HG02870 (cell line): Measurements from ENCODE around the gene ATM.
"Not testable (repeated sequence)": the region's sequence is repeated elsewhere in the genome, so short reads cannot be mapped to it uniquely, and the experiment has no call there.

Source experiments
- ATAC-seq: cut with Tn5 transposase; IDR thresholded peaks from one replicate; pipeline ENCODE4 v1.9.1; 2021; ENCODE audit warnings: mild to moderate bottlenecking, moderate library complexity; ENCODE audit not compliant: unreplicated experiment

Gene ATM

DNA sequence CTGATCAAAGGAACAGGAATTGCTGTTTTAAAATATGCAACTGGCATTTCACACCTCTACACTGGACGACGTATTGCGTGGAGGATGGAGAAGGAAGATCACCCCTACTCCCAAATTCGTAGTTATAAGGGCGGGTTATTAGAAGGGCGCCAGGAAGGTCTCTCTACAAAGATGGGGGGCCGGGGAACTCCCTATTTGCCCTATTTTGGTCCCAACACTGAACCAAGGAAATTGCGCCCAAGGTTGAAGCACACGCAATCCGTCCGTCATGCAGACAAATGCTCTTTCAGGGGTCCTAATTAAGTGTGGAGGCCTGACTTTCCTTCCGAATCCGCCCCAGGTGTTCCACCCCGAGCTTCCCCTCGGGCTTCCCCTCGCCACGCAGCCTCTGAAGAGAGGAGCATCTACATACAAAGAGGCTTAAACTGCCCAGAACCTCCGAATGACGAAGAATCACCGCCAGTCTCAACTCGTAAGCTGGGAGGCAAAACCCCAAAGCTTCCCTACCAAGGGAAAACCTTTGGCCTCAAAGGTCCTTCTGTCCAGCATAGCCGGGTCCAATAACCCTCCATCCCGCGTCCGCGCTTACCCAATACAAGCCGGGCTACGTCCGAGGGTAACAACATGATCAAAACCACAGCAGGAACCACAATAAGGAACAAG, 825 bp upstream of the ATM start:
- no peak for ATAC-seq

DNA sequence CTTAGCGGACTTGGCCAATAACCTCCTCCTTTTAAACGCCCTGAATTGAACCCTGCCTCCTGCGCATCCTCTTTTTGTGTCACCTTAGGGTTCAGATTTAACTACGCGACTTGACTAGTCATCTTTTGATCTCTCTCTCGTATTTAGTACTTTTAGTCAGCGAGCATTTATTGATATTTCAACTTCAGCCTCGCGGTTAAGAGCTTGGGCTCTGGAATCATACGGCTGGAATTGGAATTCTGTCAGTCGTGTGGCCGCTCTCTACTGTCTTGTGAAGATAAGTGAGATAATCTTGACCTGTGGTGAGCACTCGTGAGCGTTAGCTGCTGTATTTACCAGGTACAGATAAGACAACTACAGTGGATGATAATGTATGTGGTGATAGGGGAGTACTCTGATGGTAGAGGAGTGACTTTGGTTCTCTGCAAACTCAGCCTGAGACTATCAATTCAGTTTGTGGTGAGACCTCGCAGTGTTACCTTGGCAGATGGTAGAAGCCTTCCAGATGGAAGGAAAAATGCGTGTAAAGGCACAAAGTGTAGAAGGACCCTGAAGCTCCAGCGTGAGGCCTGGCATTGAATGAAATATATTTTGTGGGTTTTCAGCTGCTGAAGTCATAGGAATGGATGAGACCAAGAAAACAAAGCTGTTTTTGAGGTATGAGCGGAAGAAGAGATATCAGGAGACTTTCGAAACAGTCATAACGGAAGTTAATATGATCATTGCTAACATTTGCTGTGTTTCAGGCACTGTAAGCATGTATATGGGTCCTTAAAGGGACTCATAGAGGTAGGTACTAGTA, 682 bp downstream of the ATM start:
- ATAC-seq: peak; percentile 32

DNA sequence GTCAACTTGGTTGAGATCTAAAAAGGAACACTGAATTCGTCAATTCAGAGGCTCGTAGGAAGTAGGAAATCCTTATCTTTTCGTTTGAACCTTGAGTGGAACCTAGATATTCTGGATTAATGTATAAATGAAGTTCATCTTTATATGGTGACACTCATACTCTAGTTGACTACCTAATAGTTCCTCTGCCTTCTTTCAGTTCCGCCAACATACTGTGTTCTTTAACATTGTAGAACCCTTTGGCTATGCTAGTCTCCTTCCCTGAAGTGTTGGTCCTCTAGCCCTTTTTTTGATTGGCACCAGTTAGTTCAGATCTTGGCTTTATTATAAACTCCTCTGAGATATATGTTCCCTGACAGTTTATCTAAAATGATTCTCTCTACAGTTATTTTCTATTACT, 1.5 kb downstream of the ATM start:
- no peak for ATAC-seq

DNA sequence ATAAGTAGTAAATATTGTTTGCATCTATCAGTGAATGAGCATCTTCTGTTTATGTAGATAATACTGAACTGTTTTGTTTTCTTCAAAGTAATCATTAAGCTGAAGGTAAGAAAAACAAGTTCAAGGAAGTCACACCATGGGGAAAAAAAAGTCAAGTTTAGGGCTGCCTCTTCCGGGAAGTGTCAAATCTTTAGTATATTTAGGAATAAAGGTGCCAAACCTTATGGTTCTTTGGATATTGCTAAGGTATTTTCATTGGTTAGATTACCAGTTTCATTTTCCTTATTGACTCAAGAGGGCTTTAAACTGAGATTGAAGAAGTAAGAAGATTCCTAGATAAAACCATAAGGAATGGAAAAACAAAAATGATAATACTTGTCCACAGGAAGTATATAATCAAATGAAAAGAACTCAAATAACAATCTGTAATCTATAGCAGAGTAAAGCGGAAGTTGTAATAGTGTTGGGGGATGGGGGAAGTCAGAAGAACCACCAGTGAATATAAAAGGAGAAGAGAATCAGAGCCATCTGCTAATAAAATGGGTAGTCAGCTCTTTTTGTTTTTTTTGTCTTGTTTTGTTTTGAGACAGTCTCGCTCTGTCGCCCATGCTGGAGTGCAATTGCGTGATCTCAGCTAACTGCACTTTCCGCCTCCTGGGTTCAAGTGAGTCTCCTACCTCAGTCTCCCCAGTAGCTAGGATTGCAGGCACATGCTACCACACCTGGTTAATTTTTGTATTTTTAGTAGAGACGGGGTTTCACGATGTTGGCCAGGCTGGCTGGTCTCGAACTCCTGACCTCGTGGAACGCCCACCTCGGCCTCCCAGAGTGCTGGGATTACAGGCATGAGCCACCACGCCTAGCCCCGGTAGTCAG, 2.3 kb downstream of the ATM start:
- no peak for ATAC-seq

DNA sequence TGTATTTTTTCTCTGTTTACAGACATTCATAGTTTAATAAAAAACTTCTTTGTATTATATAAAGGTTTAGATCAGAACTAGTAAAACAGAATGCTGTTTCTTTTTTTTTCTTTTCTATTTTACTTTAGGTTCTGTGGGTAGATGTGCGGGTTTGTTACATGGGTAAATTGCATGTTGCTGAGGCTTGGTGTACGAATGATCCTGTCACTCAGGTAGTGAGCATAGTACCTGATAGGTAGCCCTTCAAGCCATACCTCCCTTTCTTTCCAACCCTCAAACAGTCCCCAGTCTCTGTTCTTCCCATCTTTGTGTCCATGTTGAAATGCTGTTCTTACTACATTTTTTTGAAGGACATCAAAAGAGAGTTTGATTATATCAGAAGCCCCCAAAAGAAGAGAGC, 3.2 kb downstream of the ATM start:
- no peak for ATAC-seq

DNA sequence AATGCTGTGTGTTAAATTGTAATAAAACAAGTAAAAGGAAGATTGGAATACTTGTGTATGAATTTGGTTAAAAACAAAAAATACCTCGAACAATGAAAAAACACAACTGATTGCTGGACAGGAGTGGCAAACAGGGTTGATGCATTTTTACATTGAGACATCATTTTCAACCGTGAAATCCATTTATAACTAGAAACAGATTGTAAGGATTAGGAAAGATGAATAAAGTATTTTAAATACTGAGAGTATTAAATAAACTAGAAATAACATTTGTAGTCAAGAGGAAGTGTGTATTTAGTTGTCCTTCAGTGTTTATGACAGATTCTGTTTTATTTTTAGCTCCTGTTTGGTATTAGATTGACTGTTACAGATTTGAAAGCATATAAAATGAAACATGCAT, 5.4 kb downstream of the ATM start:
- ATAC-seq: no peak

DNA sequence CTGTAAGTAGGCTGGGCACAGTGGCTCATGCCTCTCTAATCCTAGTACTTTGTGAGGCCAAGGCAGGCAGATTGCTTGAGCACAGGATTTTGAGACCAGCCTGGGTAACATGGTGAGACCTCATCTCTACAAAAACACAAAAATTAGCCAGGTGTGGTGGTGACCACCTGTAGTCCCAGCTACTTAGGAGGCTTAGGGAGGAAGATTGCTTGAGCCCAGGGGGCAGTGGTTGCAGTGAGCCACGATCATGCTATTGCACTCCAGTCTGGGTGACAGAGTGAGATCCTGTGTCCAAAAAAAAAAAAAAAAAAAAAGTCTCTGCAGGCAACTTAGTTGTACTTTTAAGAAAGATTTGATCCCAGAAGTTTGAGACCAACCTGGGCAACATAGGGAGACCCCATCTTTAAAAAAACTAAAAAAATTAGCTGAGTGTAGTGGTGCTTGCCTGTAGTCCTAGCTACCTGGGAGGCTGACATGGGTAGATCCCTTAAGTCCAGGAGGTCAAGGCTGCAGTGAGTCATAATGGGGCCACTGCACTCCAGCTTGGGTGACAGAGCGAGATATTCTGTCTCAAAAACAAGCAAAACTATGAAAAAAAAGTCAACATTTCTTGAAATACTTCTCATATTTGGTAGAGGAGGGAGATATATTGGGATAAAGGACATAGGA, 10.5 kb downstream of the ATM start:
- no peak for ATAC-seq

DNA sequence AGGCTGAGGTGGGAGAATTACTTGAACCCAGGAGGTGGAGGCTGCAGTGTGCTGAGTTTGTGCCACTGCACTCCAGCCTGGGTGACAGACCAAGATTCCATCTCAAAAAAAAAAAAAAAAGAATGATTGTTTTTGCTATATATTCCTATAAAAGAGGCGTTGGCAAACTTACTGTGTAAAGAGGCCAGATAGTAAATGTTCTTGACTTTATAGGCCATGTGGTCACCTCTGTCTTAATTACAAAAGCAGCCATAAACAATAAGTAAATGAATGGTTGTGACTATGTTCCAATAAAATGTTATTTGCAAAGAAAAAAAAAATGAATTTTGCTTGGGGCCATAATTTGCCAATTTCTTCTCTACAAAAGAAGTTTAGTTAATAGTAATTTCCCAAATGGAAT, 12.3 kb downstream of the ATM start:
- no peak for ATAC-seq

DNA sequence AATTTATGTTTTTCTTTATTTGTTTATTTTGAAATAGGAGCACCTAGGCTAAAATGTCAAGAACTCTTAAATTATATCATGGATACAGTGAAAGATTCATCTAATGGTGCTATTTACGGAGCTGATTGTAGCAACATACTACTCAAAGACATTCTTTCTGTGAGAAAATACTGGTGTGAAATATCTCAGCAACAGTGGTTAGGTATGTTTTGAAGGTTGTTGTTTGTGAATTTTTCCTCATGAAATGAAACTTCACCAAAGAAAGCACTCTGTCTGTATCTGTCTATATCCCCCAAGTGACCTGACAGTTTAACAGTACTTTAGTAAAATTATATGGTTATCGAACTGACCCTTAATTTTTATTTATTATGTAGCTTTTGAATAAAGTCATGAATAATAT, 12.8 kb downstream of the ATM start:
- ATAC-seq: no peak

DNA sequence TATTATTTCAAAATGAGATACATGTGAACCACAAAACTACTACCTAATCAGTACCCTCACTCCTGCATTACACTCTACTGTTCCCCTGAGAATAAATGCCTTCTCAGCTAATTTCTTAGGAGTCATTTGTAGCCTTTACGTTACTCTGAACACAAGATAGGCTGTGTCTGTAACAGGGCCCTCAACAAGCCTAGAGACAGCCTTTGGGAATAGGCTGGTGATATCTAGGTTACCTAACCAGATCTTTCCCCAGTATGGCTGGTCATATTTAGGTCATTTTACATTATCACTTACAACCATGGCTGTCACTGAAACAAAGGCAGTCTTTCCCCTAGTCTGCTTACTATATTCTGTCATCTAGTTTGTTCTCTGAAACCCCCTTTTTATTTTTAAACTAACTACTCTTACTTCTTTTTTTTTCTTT, 14.2 kb downstream of the ATM start:
- ATAC-seq: peak; percentile 37

DNA sequence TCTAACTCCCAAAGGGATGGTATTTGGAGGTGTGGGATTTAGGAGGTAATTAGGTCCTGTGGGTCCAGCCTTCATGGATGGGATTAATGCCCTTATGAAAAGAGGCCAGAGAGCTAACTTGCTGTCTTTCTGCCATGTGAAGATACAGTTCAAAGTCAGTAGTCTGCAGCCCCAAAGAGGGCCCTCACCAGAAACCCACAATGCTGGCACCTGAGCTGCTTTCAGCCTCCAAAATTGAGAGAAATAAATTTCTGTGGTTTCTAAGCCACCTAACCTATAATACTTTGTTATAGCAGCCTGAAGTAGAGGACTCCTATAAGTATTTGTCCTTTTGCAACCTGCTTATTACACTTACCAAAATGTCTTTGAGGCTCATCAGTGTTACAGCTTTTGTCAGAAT, 16.2 kb downstream of the ATM start:
- no peak for ATAC-seq

DNA sequence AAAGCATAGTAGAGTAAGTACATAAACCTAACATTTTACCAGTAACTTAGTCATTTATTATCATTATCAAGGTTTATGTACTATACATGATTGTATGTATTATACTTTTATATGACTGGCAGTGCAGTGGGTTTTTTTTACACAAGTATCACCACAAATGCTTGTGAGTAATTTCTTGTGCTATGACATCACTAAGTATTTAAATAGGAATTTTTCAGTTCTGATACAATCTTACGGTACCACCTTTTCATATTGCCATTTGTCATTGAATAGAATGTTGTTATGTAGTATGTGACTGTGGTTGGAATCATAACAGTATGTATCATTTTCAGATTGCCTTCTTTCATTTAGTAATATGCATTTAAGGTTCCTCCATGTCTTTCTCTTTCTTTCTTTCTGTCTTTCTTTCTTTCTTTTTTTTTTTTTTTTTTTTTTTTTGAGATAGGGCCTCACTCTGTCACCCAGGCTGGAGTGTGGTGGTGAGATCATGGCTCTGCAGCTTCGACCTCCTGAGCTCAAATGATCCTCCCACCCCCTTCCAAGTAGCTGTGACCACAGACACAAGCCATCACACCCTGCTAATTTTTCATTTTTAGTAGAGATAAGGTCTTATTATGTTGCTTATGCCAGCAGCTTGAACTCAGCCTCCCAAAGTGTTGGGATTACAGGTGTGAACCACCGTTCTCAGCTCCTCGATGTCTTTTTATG, 18.6 kb downstream of the ATM start:
- no peak for ATAC-seq

DNA sequence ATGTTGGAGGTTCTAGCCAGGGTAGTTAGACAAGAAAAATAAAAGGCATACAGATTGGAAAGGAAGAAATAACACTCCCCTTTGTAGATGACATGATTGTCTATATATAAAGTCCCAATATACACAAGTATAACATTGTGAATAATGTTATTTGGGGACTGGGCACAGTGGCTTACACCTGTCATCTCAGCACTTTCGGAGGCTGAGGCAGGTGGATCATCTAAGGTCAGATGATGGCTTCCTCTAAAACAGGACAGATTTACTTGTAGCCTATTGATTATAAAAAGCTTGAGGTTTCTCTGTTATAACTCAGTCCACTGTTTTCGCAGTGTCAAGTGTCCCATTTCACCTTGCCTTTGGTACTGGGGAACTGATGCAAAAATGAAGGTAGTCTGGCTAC, 19.6 kb downstream of the ATM start:
- ATAC-seq: no peak

DNA sequence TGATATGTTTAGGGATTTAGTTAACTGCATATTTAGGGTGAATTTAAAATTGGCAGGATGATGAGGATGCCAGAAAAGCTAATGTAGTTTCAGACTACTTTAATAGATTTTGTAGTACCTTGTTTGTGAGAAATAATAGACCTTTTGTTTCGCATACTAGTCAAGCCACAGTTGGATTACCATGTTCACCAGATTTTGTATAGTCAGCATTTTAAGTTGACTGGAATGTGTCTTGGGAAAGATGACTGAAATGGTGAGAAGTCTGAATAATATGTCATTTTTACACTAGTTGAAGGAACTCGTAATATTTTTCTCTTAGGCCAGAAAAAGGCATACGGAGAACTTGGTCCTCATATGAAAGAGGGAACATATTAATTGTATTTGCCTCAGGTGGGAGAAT, 23.4 kb downstream of the ATM start:
- no peak for ATAC-seq

DNA sequence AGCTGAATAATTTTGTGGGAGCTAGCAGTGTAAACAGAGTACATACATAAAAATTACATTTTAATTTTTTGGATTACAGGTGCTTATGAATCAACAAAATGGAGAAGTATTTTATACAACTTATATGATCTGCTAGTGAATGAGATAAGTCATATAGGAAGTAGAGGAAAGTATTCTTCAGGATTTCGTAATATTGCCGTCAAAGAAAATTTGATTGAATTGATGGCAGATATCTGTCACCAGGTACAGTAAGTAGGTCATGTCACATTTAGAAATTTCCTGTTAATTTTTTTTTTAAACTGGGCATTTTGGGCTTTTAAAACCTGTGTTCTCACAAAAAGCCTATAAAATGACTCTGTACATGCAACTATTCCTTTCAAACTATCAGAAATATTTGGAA, 24.0 kb downstream of the ATM start:
- ATAC-seq: no peak

DNA sequence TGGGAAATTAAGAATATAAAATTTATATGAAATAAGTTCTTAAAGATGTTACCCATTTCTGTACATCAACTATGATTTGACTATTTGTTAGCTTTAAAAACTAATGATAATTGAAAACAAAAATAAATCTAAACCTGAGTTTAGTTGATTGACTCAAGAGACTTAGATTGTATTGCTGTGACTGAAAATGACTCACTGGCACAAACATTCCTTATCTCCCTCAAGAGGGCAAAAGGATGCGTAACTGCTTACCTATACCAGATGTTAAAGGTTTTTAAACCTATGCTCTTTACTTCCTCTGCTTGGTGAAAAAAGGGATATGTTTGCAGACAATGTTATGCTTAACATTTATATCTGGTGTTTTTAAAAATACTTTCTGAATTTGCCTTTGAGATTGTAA, 30.3 kb downstream of the ATM start:
- ATAC-seq: no peak

DNA sequence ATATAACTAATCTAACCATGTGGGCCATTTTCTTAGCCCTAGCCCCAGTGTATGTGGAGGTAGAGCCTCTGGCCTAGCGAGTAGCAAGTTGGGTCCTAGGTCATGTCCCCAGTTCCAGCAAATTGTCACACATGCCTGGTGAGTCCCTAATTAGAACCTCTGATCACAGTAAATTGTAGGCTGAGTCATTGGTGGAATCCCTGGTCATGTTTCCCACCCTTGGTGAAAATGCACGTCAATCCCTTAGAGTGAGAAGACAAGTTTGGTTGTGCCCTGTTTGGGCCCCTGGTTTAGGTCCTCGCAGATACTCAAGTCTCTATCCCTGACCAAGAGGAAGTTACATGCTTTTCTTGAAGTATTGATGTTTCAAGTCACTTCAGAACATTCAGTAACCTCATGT, 46.7 kb downstream of the ATM start:
- ATAC-seq: no peak

DNA sequence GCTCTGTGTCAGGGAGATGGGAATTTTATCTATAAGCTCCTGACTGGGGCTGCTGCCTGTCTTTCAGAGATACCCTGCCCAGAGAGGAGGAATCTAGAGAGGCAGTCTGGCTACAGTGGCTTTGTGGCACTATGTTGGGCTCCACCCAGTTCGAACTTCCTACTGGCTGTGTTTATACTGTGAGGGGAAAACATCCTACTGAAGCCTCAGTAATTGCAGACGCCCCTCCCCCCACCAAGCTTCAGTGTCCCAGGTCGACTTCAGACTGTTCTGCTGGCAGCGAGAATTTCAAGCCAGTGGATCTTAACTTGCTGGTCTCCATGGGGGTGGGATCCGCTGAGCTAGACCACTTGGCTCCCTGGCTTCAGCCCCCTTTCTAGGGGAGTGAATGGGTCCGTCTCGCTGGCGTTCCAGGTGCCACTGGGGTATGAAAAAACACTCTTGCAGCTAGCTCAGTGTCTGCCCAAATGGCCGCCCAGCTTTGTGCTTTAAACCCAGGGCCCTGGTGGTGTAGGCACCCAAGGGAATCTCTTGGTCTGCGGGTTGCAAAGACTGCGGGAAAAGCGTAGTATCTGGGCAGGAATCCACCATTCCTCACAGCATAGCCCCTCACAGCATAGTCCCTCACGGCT, 54.2 kb downstream of the ATM start:
- ATAC-seq: not testable (repeated sequence)

DNA sequence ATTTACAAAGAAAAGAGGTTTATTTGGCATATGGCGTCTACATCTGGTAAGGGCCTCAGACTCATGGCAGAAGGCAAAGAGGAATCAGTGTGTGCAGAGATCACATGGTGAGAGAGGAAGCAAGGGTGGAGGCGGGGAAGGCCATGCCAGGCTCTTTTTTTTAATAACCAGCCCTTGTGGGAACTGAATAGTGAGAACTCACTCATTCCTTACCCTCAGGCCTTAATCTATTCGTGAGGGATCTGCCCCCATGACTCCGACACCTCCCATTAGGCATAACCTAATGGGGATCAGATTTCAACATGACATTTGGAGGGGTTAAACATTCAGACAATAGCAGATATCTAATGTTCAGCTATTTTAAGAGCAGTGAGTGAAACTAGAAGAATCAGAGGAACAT, 55.7 kb downstream of the ATM start:
- no peak for ATAC-seq

DNA sequence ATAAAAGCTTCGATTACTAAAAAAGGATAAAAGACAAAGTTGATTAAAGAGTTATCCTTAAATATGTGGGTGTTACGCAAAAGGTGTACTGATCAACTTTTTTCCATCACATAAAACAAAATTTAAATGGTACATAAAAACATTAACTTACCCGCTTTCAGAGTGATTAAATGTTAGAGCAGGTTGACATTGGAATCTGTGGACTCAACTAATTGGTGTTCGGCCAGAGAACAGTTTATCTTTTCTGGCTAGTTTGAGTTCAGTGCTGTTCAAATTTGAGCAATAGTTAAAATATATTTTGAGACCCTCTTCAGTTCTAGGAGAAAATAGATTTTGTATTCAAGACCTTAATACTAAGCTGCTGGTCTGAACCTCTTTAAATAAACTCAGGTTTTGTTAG, 56.1 kb downstream of the ATM start:
- no peak for ATAC-seq
